Globus pallidus (tissue), 1 donor: ENCODE data around the gene KLHL35.

Source experiments
- DNase-seq: peaks from one replicate; pipeline ENCODE4 v3.0.0-alpha.2; 2015; ENCODE audit warnings: low spot score

KLHL35 gene, protein sequence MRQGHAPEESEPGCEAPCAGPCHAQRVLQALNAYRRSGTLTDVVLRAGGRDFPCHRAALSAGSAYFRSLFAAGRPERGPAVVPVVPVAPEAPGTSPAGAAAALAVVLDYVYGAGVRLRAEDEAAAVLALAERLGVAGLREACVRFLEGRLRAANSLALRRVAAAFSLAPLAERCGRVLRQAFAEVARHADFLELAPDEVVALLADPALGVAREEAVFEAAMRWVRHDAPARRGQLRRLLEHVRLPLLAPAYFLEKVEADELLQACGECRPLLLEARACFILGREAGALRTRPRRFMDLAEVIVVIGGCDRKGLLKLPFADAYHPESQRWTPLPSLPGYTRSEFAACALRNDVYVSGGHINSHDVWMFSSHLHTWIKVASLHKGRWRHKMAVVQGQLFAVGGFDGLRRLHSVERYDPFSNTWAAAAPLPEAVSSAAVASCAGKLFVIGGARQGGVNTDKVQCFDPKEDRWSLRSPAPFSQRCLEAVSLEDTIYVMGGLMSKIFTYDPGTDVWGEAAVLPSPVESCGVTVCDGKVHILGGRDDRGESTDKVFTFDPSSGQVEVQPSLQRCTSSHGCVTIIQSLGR

GRCh38 chr11:75432911-75433321 is at the start of gene KLHL35:
TSS of gene KLHL35 (minus strand) at chr11:75433203. CDS start at chr11:75430629, 2,574 bp downstream.
- DNase-seq = peak; percentile 66

GRCh38 chr11:75481922-75482606 is 49.1 kb upstream of the KLHL35 start:
- DNase-seq = no peak

- DNase-seq = no peak
Observed at GRCh38 chr11:75481223-75481921, 48.4 kb upstream of the KLHL35 start.

GRCh38 chr11:75480185-75481175 is 47.5 kb upstream of the KLHL35 start:
- no peak for DNase-seq

GRCh38 chr11:75479597-75480145 is 46.7 kb upstream of the KLHL35 start:
- DNase-seq = no peak

DNA sequence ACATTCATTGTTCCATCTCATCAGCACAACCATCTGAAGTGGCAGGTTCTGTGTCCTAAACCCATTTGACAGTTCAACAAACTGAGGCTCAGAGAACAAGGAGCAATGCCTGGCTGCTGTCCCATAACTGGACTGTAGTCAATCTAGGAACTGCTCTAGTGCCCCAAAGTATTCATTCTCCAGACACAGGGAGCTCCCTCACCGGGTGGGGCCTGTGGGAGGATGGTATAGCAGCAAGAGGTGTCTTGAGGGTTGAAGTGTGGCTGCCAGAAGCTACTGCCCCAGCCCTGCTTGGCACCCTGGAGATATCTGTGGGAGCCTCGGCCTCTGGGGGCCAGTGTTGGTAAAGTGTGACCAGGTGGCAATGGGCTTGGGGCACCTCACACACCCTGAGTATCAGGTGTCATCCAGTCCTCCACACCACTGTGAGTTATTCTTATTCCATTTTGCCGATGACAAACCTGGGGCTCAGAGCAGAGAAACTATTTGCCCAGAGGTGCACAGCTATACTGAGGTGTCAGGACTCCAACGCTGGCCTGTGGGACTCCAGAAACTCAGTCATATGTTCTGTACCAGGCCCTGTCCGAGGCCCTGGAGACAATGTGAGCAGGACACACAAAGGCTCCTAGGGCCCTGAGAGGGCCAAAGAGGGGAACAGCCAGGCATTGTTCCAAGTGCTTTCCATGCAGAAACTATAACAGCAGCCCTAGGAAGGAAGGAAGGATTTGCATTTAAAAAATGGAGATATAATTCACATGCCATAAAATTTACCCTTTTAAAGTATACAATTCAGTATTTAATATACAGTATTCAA is 46.0 kb upstream of the KLHL35 start:
- no peak for DNase-seq

DNA sequence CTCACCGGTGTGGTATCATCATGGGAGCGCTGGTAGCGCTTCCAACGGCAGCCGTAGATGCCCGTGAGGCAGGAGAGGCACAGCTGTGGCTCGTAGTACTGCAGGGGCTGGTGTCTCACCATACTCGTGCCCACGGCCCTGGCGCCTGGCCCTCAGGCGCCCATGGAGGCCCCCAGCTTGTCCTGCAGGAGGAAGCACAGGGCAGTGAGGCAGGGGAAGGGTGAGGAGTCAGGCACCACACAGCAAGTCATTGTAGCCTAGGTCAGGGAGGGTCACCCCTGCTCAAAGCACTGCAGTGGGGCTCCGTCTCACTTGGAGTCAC is 44.6 kb upstream of the KLHL35 start:
- DNase-seq = no peak

DNA sequence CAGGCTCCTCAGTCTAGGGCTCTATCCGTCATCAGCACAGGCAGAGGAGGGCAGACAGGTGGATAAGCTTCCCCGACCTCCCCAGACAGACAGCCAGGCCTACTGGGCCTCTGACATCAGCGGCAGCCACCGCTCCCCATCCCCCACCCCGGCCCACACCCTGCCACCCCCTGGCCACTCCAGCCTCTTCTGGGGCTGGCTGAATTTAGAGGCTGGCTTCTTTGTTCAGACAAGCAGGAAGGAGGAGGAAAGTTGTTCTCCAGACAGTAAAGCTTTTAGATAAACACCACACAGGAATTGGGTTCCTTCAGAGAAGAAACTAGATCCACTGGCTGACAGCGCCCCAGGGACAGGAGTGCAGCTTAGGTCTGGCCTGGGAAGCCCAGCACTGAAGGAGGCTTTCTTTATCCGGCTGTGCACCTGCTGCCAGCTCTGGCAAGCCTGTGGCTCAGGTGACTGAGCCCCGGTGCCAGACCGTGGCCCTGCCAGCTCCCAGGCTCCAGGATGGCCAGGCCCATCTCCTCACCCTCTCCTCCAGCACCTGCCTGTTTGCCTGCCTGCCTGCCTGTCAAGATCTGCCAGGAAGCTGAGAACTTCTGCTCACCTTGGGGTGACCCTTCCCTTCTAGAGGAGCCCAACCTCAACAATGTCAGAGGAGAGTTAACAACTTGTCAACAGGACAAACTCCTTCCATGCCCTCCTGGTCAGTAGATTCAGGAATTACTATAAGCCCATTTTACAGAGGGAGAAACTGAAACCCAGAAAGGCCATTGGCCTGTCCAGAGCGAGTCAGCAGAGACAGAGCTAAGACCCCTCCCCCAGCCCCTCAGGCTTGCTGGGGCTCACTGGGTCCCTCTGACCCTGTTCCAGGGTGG is 44.0 kb upstream of the KLHL35 start:
- no peak for DNase-seq

- no peak for DNase-seq
Observed at GRCh38 chr11:75475767-75476650, 43.0 kb upstream of the KLHL35 start.

- peak; percentile 17 for DNase-seq
Observed at GRCh38 chr11:75474878-75475766, 42.1 kb upstream of the KLHL35 start.

GRCh38 chr11:75474240-75474639 is 41.2 kb upstream of the KLHL35 start:
- no peak for DNase-seq

DNA sequence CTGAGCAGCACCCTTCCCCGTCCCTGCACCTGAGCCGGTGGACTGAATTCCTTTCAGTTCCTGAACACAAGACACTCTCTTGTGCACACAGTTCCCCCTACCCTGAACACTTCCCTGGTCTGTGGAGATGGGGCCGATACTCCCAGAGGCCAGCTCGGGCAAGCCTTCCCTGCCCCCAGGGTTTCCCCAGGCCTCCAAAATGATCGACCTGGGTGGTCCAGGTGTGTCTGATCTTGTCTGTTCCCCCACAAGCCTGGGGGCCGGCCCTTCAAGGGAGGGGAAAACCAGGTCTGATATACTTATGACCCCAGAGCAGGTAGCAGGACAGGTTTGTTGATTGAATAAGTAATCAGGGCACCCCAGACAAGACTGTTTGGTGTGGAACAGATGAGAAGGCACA is 40.7 kb upstream of the KLHL35 start:
- DNase-seq = no peak

DNA sequence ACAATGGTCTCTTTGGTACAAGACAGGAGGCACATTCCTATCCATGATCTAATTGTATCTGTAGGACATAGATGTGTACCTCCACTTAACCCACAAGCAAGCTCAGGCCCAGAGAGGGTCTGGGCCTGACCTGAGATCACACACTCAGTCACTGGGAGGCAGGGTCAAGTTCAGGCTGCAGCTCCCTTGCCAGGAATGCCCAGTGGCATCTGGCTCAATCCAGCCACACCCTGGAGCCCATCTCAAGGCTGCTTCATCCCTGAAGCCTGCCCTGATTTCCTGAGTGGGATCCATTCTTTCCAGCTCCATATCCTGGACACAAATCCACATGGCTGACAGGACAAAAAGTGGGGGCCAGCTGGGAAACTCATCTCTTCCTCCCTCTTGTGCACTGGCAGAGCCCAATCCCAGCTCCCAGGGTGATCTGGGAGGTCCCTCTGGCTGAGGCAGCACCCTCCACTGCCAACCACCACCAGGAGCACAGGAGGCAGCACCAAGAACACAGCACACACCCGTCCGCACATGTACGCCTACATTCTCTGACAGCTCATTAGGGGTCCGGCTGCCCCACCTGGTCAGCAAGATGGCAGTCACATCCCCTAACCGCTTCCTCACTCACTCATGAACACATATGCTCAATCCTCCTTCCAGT is 39.2 kb upstream of the KLHL35 start:
- DNase-seq = no peak

DNA sequence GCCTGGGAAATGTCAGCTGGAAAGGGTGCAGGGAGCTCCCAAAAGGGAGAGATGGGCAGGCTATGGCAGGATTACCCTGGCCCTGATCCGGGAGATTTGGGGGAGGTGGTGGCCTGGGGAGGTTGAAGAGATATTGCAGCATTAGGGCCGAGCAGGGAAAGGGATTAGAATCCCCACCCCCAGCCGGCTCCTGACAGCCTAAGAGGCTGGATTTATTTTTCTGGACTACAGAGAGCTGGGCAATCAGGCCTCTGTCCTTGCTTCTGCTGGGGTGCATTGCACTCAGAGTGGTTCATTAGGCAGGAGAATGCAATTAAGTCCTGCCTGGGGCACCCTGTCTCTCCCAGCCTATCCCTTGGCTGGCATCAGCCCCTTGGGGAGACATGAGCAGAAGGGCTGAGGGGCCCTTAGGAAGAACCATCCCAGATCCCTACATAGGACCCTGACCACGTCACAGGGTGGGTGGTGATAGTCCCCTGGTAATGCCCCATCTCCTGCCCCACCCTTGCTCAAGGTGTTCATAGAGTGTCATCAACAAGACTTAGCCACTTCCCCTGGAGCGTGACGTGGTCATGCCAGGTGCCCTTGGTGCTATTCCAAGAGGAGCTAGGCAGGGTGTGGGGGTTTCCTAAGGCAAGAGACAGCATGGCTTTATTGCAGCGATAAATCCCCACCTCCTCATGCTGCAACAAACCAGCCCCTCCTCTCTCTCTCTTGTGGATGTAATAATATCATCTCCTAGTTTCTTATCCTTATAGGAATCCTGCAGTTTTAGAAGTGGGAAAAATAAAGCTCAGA is 38.4 kb upstream of the KLHL35 start:
- no peak for DNase-seq

DNA sequence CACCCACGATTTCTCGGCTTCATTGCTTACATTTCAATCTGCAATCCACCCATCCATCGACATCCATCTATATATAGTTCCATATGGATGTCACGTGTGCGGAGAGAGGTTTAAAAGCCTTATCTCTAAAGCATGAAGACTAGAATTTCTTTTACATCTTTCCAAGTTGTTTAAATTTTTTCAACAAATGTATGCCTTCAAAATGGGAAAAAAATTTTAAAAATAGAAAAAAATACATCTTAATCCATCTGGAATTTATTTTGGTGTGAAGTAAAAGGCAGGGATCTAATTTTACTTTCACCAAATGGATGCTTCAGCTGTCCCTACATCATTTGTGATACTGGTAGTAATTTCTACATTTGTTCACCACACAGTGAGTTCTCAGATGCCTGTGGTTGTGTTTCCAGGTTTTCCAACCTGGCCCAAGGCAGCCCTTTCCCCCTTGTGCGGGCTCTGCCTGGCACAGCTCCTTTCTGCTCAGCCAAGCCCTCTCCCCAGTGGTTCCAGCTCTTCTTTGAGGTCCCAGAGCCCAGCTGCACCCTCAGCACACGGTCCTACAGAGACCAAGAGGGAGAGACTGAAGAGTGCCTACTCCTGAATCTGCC is 37.6 kb upstream of the KLHL35 start:
- DNase-seq = no peak
